BLaER1 treated with 17β-estradiol and CSF1 and Interleukin-3, amounts not matched to agents 10 nM and 100 nM (cell line): ENCODE measurements around the gene ADIPOR2.

Experiments
- H3K27ac ChIP-seq, 11 experiments: shearing (Covaris generic); formaldehyde crosslinking; 2 replicates each; pipeline ENCODE4 v1.8.1; 2022
- H3K27me3 ChIP-seq, 11 experiments: shearing (Covaris generic); formaldehyde crosslinking; 2 replicates each; pipeline ENCODE4 v1.8.1; 2022
- H3K36me3 ChIP-seq, 11 experiments: shearing (Covaris generic); formaldehyde crosslinking; 2 replicates each; pipeline ENCODE4 v1.8.1; 2022
- H3K4me1 ChIP-seq, 10 experiments: shearing (Covaris generic); formaldehyde crosslinking; 2 replicates each; pipeline ENCODE4 v1.8.1; 2022
- H3K4me2 ChIP-seq, 11 experiments: shearing (Covaris generic); formaldehyde crosslinking; 2 replicates each; pipeline ENCODE4 v1.8.1; 2022
- H3K4me3 ChIP-seq, 10 experiments: shearing (Covaris generic); formaldehyde crosslinking; 2 replicates each; pipeline ENCODE4 v1.8.1; 2022
- H3K9ac ChIP-seq, 11 experiments: shearing (Covaris generic); formaldehyde crosslinking; 2 replicates each; pipeline ENCODE4 v1.8.1; 2022
- H3K9me3 ChIP-seq, 11 experiments: shearing (Covaris generic); formaldehyde crosslinking; replicated peaks in 1 of 11; 2 replicates each; pipeline ENCODE4 v1.8.1; 2022
- H4K20me1 ChIP-seq, 11 experiments: shearing (Covaris generic); formaldehyde crosslinking; 2 replicates each; pipeline ENCODE4 v1.8.1; 2022
- Cebpa-rat ChIP-seq, 11 experiments: shearing (Covaris generic); IDR thresholded peaks; 2 replicates each; pipeline ENCODE4 v1.8.1; 2022

Gene ADIPOR2

GRCh38 chr12:1662761-1663439, 28.0 kb upstream of the ADIPOR2 start:
- TF ChIP-seq Cebpa-rat (IDR thresholded peaks at IDR 0.05): no peak
- Histone ChIP-seq H3K9ac (peak overlapping the region in 8 of 11 experiments; percentile 29 to 64 (median 48); a peak in 8 of 22 replicates), H3K4me3 (0 out of 20 replicates have a peak overlapping the region, but pooled peaks of 1 of the 10 experiments have one; percentile 23), H3K27me3 (no peaks in the 10 kb centered on the region), H3K4me1 (peaks cover 42 to 85% (median 68%) of the 10 kb centered on the region in 10 experiments), H3K27ac (peak overlapping the region in 8 of 11 experiments; percentile 65 to 97 (median 94); a peak in 17 of 22 replicates), H3K4me2 (peak overlapping the region in 9 of 11 experiments; percentile 27 to 92 (median 55); a peak in 15 of 22 replicates), H3K36me3 (no peaks in the 10 kb centered on the region), H4K20me1 (no peaks in the 10 kb centered on the region), H3K9me3 (peaks cover 0 to 5% (median 0%) of the 10 kb centered on the region in 11 experiments; a peak in 3 of 22 replicates)

GRCh38 chr12:1663440-1664132, 27.3 kb upstream of the ADIPOR2 start:
- H3K36me3 ChIP-seq: no peaks in the 10 kb centered on the region
- peak overlapping the region in 5 of 11 experiments; percentile 29 to 69 (median 50); a peak in 5 of 22 replicates for H3K9ac ChIP-seq
- no peak for TF ChIP-seq Cebpa-rat (IDR thresholded peaks at IDR 0.05)
- H4K20me1 ChIP-seq: no peaks in the 10 kb centered on the region
- H3K4me1 ChIP-seq: peaks cover 42 to 87% (median 74%) of the 10 kb centered on the region in 10 experiments
- peaks cover 0 to 5% (median 0%) of the 10 kb centered on the region in 11 experiments; a peak in 3 of 22 replicates for H3K9me3 ChIP-seq
- peak overlapping the region in 9 of 11 experiments; percentile 72 to 93 (median 81); a peak in 15 of 22 replicates for H3K4me2 ChIP-seq
- H3K27ac ChIP-seq: peak overlapping the region in 8 of 11 experiments; percentile 90 to 97 (median 94); a peak in 16 of 22 replicates
- no peaks in the 10 kb centered on the region for H3K27me3 ChIP-seq
- H3K4me3 ChIP-seq: 0 out of 20 replicates have a peak overlapping the region, but pooled peaks of 1 of the 10 experiments have one; percentile 26

GRCh38 chr12:1665366-1665765, 25.5 kb upstream of the ADIPOR2 start:
- Histone ChIP-seq H3K27me3 (no peaks in the 10 kb centered on the region), H3K9ac (peak overlapping the region in 8 of 11 experiments; percentile 41 to 81 (median 69); a peak in 17 of 22 replicates), H4K20me1 (no peaks in the 10 kb centered on the region), H3K27ac (peak overlapping the region in 9 of 11 experiments; percentile 44 to 97 (median 94); a peak in 18 of 22 replicates), H3K36me3 (no peaks in the 10 kb centered on the region), H3K4me1 (peaks cover 48 to 90% (median 83%) of the 10 kb centered on the region in 10 experiments), H3K4me2 (peak overlapping the region; percentile 30 to 93 (median 81); a peak in 21 of 22 replicates), H3K9me3 (peaks cover 0 to 5% (median 0%) of the 10 kb centered on the region in 11 experiments; a peak in 3 of 22 replicates), H3K4me3 (peak overlapping the region in 3 of 10 experiments; percentile 26 to 32 (median 32); a peak in 1 of 20 replicates)
- no peak for TF ChIP-seq Cebpa-rat (IDR thresholded peaks at IDR 0.05)

GRCh38 chr12:1666215-1666614, 24.7 kb upstream of the ADIPOR2 start:
- peak overlapping the region in 10 of 11 experiments; percentile 45 to 97 (median 94); a peak in 17 of 22 replicates for H3K27ac ChIP-seq
- no peaks in the 10 kb centered on the region for H3K27me3 ChIP-seq
- H3K36me3 ChIP-seq: no peaks in the 10 kb centered on the region
- H3K9ac ChIP-seq: peak overlapping the region in 10 of 11 experiments; percentile 31 to 82 (median 79); a peak in 17 of 22 replicates
- H3K9me3 ChIP-seq: peaks cover 0 to 5% (median 0%) of the 10 kb centered on the region in 11 experiments; a peak in 3 of 22 replicates
- H3K4me2 ChIP-seq: peak overlapping the region; percentile 72 to 93 (median 81); a peak in 21 of 22 replicates
- H3K4me3 ChIP-seq: peak overlapping the region in 1 of 10 experiments; percentile 17; a peak in 1 of 20 replicates
- H4K20me1 ChIP-seq: no peaks in the 10 kb centered on the region
- no peak for TF ChIP-seq Cebpa-rat (IDR thresholded peaks at IDR 0.05)
- H3K4me1 ChIP-seq: peaks cover 50 to 90% (median 84%) of the 10 kb centered on the region in 10 experiments

- peak overlapping the region; percentile 18 to 97 (median 93); a peak in 21 of 22 replicates for H3K27ac ChIP-seq
- no peaks in the 10 kb centered on the region for H3K27me3 ChIP-seq
- H4K20me1 ChIP-seq: no peaks in the 10 kb centered on the region
- H3K4me3 ChIP-seq: peak overlapping the region in 5 of 10 experiments; percentile 1 to 25 (median 13); a peak in 4 of 20 replicates
- peaks cover 0 to 5% (median 0%) of the 10 kb centered on the region in 11 experiments; a peak in 3 of 22 replicates for H3K9me3 ChIP-seq
- H3K4me2 ChIP-seq: peak overlapping the region; percentile 72 to 93 (median 81)
- no peak for TF ChIP-seq Cebpa-rat (IDR thresholded peaks at IDR 0.05)
- peak overlapping the region in 10 of 11 experiments; percentile 31 to 82 (median 79); a peak in 19 of 22 replicates for H3K9ac ChIP-seq
- no peaks in the 10 kb centered on the region for H3K36me3 ChIP-seq
- peaks cover 50 to 90% (median 83%) of the 10 kb centered on the region in 10 experiments for H3K4me1 ChIP-seq
Measured at GRCh38 chr12:1666685-1667162, 24.1 kb upstream of the ADIPOR2 start.

- peak overlapping the region; percentile 72 to 93 (median 81) for H3K4me2 ChIP-seq
Measured at GRCh38 chr12:1668833-1669543, 21.9 kb upstream of the ADIPOR2 start.

GRCh38 chr12:1670358-1671268, 20.3 kb upstream of the ADIPOR2 start:
- Histone ChIP-seq H3K9me3 (no peaks in the 10 kb centered on the region), H4K20me1 (no peaks in the 10 kb centered on the region), H3K36me3 (no peaks in the 10 kb centered on the region), H3K4me1 (peaks cover 41 to 71% (median 61%) of the 10 kb centered on the region in 10 experiments), H3K4me2 (peak overlapping the region in 10 of 11 experiments; percentile 11 to 93 (median 81); a peak in 18 of 22 replicates), H3K4me3 (no peak overlapping the region), H3K27ac (peak overlapping the region in 9 of 11 experiments; percentile 33 to 97 (median 94); a peak in 17 of 22 replicates), H3K9ac (peak overlapping the region in 8 of 11 experiments; percentile 76 to 82 (median 80); a peak in 13 of 22 replicates), H3K27me3 (no peaks in the 10 kb centered on the region)
- TF ChIP-seq Cebpa-rat (IDR thresholded peaks at IDR 0.05): no peak

More at GRCh38 chr12:1668833-1669543, 21.9 kb upstream of the ADIPOR2 start:
- H3K4me3 ChIP-seq: peak overlapping the region in 6 of 10 experiments; percentile 6 to 47 (median 32); a peak in 10 of 20 replicates
- TF ChIP-seq Cebpa-rat (IDR thresholded peaks at IDR 0.05): peak in 9 of 11 experiments; percentile 66 to 99 (median 97); a peak in 17 of 22 replicates
- H3K36me3 ChIP-seq: no peaks in the 10 kb centered on the region
- peak overlapping the region; percentile 45 to 97 (median 93); a peak in 21 of 22 replicates for H3K27ac ChIP-seq
- peak overlapping the region; percentile 41 to 82 (median 78); a peak in 20 of 22 replicates for H3K9ac ChIP-seq
- no peaks in the 10 kb centered on the region for H3K27me3 ChIP-seq
- peaks cover 50 to 88% (median 77%) of the 10 kb centered on the region in 10 experiments for H3K4me1 ChIP-seq
- H4K20me1 ChIP-seq: no peaks in the 10 kb centered on the region
- no peaks in the 10 kb centered on the region for H3K9me3 ChIP-seq
